Naive thymus-derived CD8-positive, alpha-beta T cell (primary cell): ENCODE results near the gene DDX53. TPM values are rescaled to one million over a fixed set of nuclear protein-coding genes. Genes with fewer than 3 reads are reported as not detected.

Experiments used
- ATAC-seq, 2 donors: fragments of 150-1000 bp; cut with Tn5 transposase in 1 of 2; sonication (Bioruptor Pico), chemical (Tn5 transposase) in 1 of 2; 1 replicate in 1 of 2; 2 replicates in 1 of 2; pipeline ENCODE4 v1.10.0; 2021; ENCODE audit warnings: mild to moderate bottlenecking in 2 of 2, moderate library complexity in 2 of 2
- POLR2A ChIA-PET: fragments of 350-600 bp; sonication (Branson Sonifier 250); formaldehyde crosslinking; loops from one replicate; lab custom pipeline; 2021; ENCODE audit warnings: antibody characterized with exemption; lab: Charles Lee
- DNase-seq, 10 donors: peaks; one replicate each; pipeline versions ENCODE4 v3.0.0 to v3.0.0-alpha.2; 2020 to 2022
- H3K27ac Mint-ChIP-seq, 10 donors: one replicate each; pipeline ENCODE4 v1.8.0; 2020 to 2022; ENCODE audit warnings: mild to moderate bottlenecking in 10 of 10, mixed read lengths in 10 of 10, moderate library complexity in 4 of 10, inconsistent platforms in 1 of 10
- H3K27me3 Mint-ChIP-seq, 5 donors: one replicate each; pipeline ENCODE4 v1.8.0; 2021 to 2022; ENCODE audit warnings: mixed read lengths in 5 of 5
- H3K36me3 Mint-ChIP-seq, 3 donors: one replicate each; pipeline ENCODE4 v1.8.0; 2020 to 2022; ENCODE audit warnings: mixed read lengths in 3 of 3, mild to moderate bottlenecking in 2 of 3, inconsistent platforms in 1 of 3
- H3K4me1 Mint-ChIP-seq, 4 donors: one replicate each; pipeline ENCODE4 v1.8.0; 2021 to 2022; ENCODE audit warnings: mixed read lengths in 4 of 4
- H3K4me3 Mint-ChIP-seq, 10 donors: one replicate each; pipeline ENCODE4 v1.8.0; 2020 to 2022; ENCODE audit warnings: mild to moderate bottlenecking in 10 of 10, mixed read lengths in 10 of 10, moderate library complexity in 6 of 10, inconsistent platforms in 1 of 10
- H3K9me3 Mint-ChIP-seq, 9 donors: one replicate each; pipeline ENCODE4 v1.8.0; 2020 to 2022; ENCODE audit warnings: mixed read lengths in 9 of 9, mild to moderate bottlenecking in 3 of 9, inconsistent platforms in 1 of 9, moderate library complexity in 1 of 9
- polyA plus RNA-seq, 3 donors: library from polyadenylated mRNA; unstranded; fragments of 300-500 nt; fragmentation: Illumina TruSeq; gene quantifications; one replicate each; pipeline ENCODE4 v1.2.3, GENCODE V29; 2021
- total RNA-seq, 8 experiments: library from RNA in 2 of 8; stranded (reverse) in 2 of 8; gene quantifications; one replicate each; pipeline ENCODE4 v1.2.3 and lab custom pipeline; 2021 to 2026

DDX53 gene
- total RNA-seq (not detected), polyA plus RNA-seq (not detected), total RNA-seq (lab: John Stamatoyannopoulos, UW) (0 reads per million in 6 experiments)

- no peaks in the 10 kb centered on the region for H3K4me1 Mint-ChIP-seq
- no peak within 1 kb of the TSS for H3K27ac Mint-ChIP-seq
- POLR2A ChIA-PET = no interaction called here
- H3K27me3 Mint-ChIP-seq = peaks cover 0 to 1% (median 0%) of the 10 kb centered on the region in 5 donors
- H3K36me3 Mint-ChIP-seq = no peaks in the 10 kb centered on the region
- H3K9me3 Mint-ChIP-seq = no peaks in the 10 kb centered on the region
- no peak within 1 kb of the TSS for H3K4me3 Mint-ChIP-seq
- ATAC-seq = no peak
- DNase-seq = no peak
Observed at GRCh38 chrX:22999696-23000223, at the start of gene DDX53. DDX53 (plus strand) TSS chrX:22999960; CDS start chrX:23000058, 98 bp downstream.

- H3K9me3 Mint-ChIP-seq = peaks cover 0 to 10% (median 0%) of the 10 kb centered on the region in 9 donors
- no peaks in the 10 kb centered on the region for H3K4me1 Mint-ChIP-seq
- no peaks in the 10 kb centered on the region for H3K36me3 Mint-ChIP-seq
- ATAC-seq (no peak), DNase-seq (no peak)
- H3K4me3 Mint-ChIP-seq = no peak overlapping the region
- no peak overlapping the region for H3K27ac Mint-ChIP-seq
- POLR2A ChIA-PET = no interaction called here
- peaks cover 0 to 9% (median 0%) of the 10 kb centered on the region in 5 donors for H3K27me3 Mint-ChIP-seq
Observed at GRCh38 chrX:22950269-22951266, 49.2 kb upstream of the DDX53 start.

- H3K36me3 Mint-ChIP-seq = no peaks in the 10 kb centered on the region
- POLR2A ChIA-PET = no interaction called here
- peaks cover 0 to 19% (median 0%) of the 10 kb centered on the region in 9 donors for H3K9me3 Mint-ChIP-seq
Observed at GRCh38 chrX:22952010-22952409, 47.8 kb upstream of the DDX53 start.

GRCh38 chrX:22958250-22958649 is 41.5 kb upstream of the DDX53 start:
- POLR2A ChIA-PET = no interaction called here
- H3K9me3 Mint-ChIP-seq = peaks cover 0 to 9% (median 0%) of the 10 kb centered on the region in 9 donors
- H3K27ac Mint-ChIP-seq = no peak overlapping the region
- H3K4me3 Mint-ChIP-seq = no peak overlapping the region
- no peak for DNase-seq
- H3K36me3 Mint-ChIP-seq = no peaks in the 10 kb centered on the region
- no peak for ATAC-seq
- H3K27me3 Mint-ChIP-seq = peaks cover 0 to 10% (median 0%) of the 10 kb centered on the region in 5 donors
- H3K4me1 Mint-ChIP-seq = no peaks in the 10 kb centered on the region

More at GRCh38 chrX:22952010-22952409, 47.8 kb upstream of the DDX53 start:
- H3K4me1 Mint-ChIP-seq = no peaks in the 10 kb centered on the region
- peaks cover 0 to 19% (median 0%) of the 10 kb centered on the region in 5 donors for H3K27me3 Mint-ChIP-seq
- H3K27ac Mint-ChIP-seq = no peak overlapping the region
- no peak for ATAC-seq
- no peak for DNase-seq
- H3K4me3 Mint-ChIP-seq = no peak overlapping the region

GRCh38 chrX:22959204-22959920 is 40.4 kb upstream of the DDX53 start:
- H3K9me3 Mint-ChIP-seq = peaks cover 0 to 9% (median 0%) of the 10 kb centered on the region in 9 donors
- ATAC-seq (no peak), DNase-seq (no peak)
- H3K27ac Mint-ChIP-seq = no peak overlapping the region
- no peaks in the 10 kb centered on the region for H3K4me1 Mint-ChIP-seq
- peaks cover 0 to 10% (median 0%) of the 10 kb centered on the region in 5 donors for H3K27me3 Mint-ChIP-seq
- H3K4me3 Mint-ChIP-seq = no peak overlapping the region
- POLR2A ChIA-PET = no interaction called here
- H3K36me3 Mint-ChIP-seq = no peaks in the 10 kb centered on the region

- POLR2A ChIA-PET = no interaction called here
- ATAC-seq = no peak
- H3K9me3 Mint-ChIP-seq = peaks cover 0 to 3% (median 0%) of the 10 kb centered on the region in 9 donors
- H3K4me1 Mint-ChIP-seq = no peaks in the 10 kb centered on the region
- H3K27ac Mint-ChIP-seq = no peak overlapping the region
- H3K27me3 Mint-ChIP-seq = peaks cover 0 to 8% (median 0%) of the 10 kb centered on the region in 5 donors
- H3K36me3 Mint-ChIP-seq = no peaks in the 10 kb centered on the region
- DNase-seq = no peak
- H3K4me3 Mint-ChIP-seq = no peak overlapping the region
Observed at GRCh38 chrX:22963196-22963595, 36.6 kb upstream of the DDX53 start.

- H3K27me3 Mint-ChIP-seq = peaks cover 0 to 3% (median 0%) of the 10 kb centered on the region in 5 donors
- peaks cover 0 to 14% (median 0%) of the 10 kb centered on the region in 9 donors for H3K9me3 Mint-ChIP-seq
- no peak for DNase-seq
- no peaks in the 10 kb centered on the region for H3K4me1 Mint-ChIP-seq
- H3K27ac Mint-ChIP-seq = no peak overlapping the region
- H3K36me3 Mint-ChIP-seq = peaks cover 0 to 5% (median 0%) of the 10 kb centered on the region in 3 donors
- POLR2A ChIA-PET = no interaction called here
- ATAC-seq = no peak
- H3K4me3 Mint-ChIP-seq = peak overlapping the region in 1 of 10 donors; percentile 1
Observed at GRCh38 chrX:22968494-22968893, 31.3 kb upstream of the DDX53 start.

GRCh38 chrX:22969411-22969810 is 30.3 kb upstream of the DDX53 start:
- no peak for ATAC-seq
- no peak for DNase-seq
- Mint-ChIP-seq H3K4me1 (no peaks in the 10 kb centered on the region), H3K9me3 (peaks cover 0 to 14% (median 0%) of the 10 kb centered on the region in 9 donors), H3K36me3 (peaks cover 0 to 5% (median 0%) of the 10 kb centered on the region in 3 donors), H3K4me3 (no peak overlapping the region), H3K27me3 (peaks cover 0 to 3% (median 0%) of the 10 kb centered on the region in 5 donors), H3K27ac (no peak overlapping the region)
- POLR2A ChIA-PET = no interaction called here

GRCh38 chrX:22970861-22971260 is 28.9 kb upstream of the DDX53 start:
- DNase-seq (no peak), ATAC-seq (no peak)
- H3K4me3 Mint-ChIP-seq = no peak overlapping the region
- peaks cover 0 to 2% (median 0%) of the 10 kb centered on the region in 5 donors for H3K27me3 Mint-ChIP-seq
- H3K4me1 Mint-ChIP-seq = no peaks in the 10 kb centered on the region
- peaks cover 0 to 5% (median 0%) of the 10 kb centered on the region in 3 donors for H3K36me3 Mint-ChIP-seq
- H3K9me3 Mint-ChIP-seq = peaks cover 0 to 14% (median 0%) of the 10 kb centered on the region in 9 donors
- H3K27ac Mint-ChIP-seq = no peak overlapping the region
- POLR2A ChIA-PET = no interaction called here

- H3K27ac Mint-ChIP-seq = no peak overlapping the region
- H3K9me3 Mint-ChIP-seq = peaks cover 0 to 10% (median 0%) of the 10 kb centered on the region in 9 donors
- H3K4me1 Mint-ChIP-seq = no peaks in the 10 kb centered on the region
- DNase-seq = no peak
- H3K4me3 Mint-ChIP-seq = no peak overlapping the region
- no peak for ATAC-seq
- POLR2A ChIA-PET = no interaction called here
- H3K36me3 Mint-ChIP-seq = peaks cover 0 to 5% (median 0%) of the 10 kb centered on the region in 3 donors
- peaks cover 0 to 3% (median 1%) of the 10 kb centered on the region in 5 donors for H3K27me3 Mint-ChIP-seq
Observed at GRCh38 chrX:22974616-22975015, 25.1 kb upstream of the DDX53 start.

- ATAC-seq = no peak
- H3K4me1 Mint-ChIP-seq = no peaks in the 10 kb centered on the region
- DNase-seq = no peak
- H3K27ac Mint-ChIP-seq = no peak overlapping the region
- H3K9me3 Mint-ChIP-seq = peaks cover 0 to 6% (median 0%) of the 10 kb centered on the region in 9 donors
- H3K36me3 Mint-ChIP-seq = no peaks in the 10 kb centered on the region
- no peak overlapping the region for H3K4me3 Mint-ChIP-seq
- POLR2A ChIA-PET = no interaction called here
- H3K27me3 Mint-ChIP-seq = peaks cover 0 to 3% (median 1%) of the 10 kb centered on the region in 5 donors
Observed at GRCh38 chrX:22975786-22976185, 24.0 kb upstream of the DDX53 start.

- no peak for DNase-seq
- ATAC-seq = no peak
- Mint-ChIP-seq H3K9me3 (peaks cover 0 to 2% (median 0%) of the 10 kb centered on the region in 9 donors), H3K36me3 (no peaks in the 10 kb centered on the region), H3K4me1 (no peaks in the 10 kb centered on the region), H3K27me3 (peaks cover 0 to 5% (median 0%) of the 10 kb centered on the region in 5 donors), H3K27ac (no peak overlapping the region), H3K4me3 (no peak overlapping the region)
- POLR2A ChIA-PET = no interaction called here
Observed at GRCh38 chrX:22985958-22986357, 13.8 kb upstream of the DDX53 start.
